Neural cell (in vitro differentiated cells): Measurements from ENCODE around the gene PCSK1N. TPM values are rescaled to one million over a fixed set of nuclear protein-coding genes. Genes with fewer than 3 reads are reported as not detected.

Experiments
- H2AFZ ChIP-seq: fragments of 200-600, 300-800 bp; sonication (generic), shearing (Covaris generic); 2 replicates; pipeline ENCODE4 v1.6.0; 2014; ENCODE audit warnings: low read depth, mild to moderate bottlenecking, antibody characterized with exemption, low read length, moderate library complexity
- H3F3A ChIP-seq: fragments of 200-600 bp; shearing (Covaris generic); 2 replicates; pipeline ENCODE4 v1.6.1; 2016; ENCODE audit warnings: mild to moderate bottlenecking, moderate library complexity, mixed read lengths, antibody characterized with exemption, low read length; ENCODE audit not compliant: insufficient read depth, poor library complexity, severe bottlenecking
- H3K27ac ChIP-seq: fragments of 200-600, 300-800 bp; sonication (generic), shearing (Covaris generic); 2 replicates; pipeline ENCODE4 v1.5.1; 2014; ENCODE audit warnings: mild to moderate bottlenecking, low read length, moderate library complexity
- H3K27me3 ChIP-seq: fragments of 300-800, 200-600 bp; sonication (generic), shearing (Covaris generic); 2 replicates; pipeline ENCODE4 v1.6.0; 2014; ENCODE audit warnings: mild to moderate bottlenecking, low read depth, low read length, moderate library complexity; ENCODE audit not compliant: insufficient read depth
- H3K36me3 ChIP-seq: fragments of 300-800, 200-600 bp; sonication (generic), shearing (Covaris generic); 2 replicates; pipeline ENCODE4 v1.5.1; 2014; ENCODE audit warnings: mild to moderate bottlenecking, antibody characterized with exemption, low read length, moderate library complexity; ENCODE audit not compliant: insufficient read depth
- H3K4me2 ChIP-seq: fragments of 300-800, 200-600 bp; sonication (generic), shearing (Covaris generic); 2 replicates; pipeline ENCODE4 v1.6.0; 2014; ENCODE audit warnings: mild to moderate bottlenecking, low read length
- H3K4me3 ChIP-seq: fragments of 300-800, 200-600 bp; sonication (generic), shearing (Covaris generic); 2 replicates; pipeline ENCODE4 v1.5.1; 2014; ENCODE audit warnings: mild to moderate bottlenecking, low read length, moderate library complexity
- H3K79me2 ChIP-seq: fragments of 200-600 bp; shearing (Covaris generic); replicated peaks from 2 replicates; pipeline ENCODE4 v1.6.0; 2014; ENCODE audit warnings: mild to moderate bottlenecking, low read length, moderate library complexity; ENCODE audit not compliant: insufficient read depth
- H3K9ac ChIP-seq: fragments of 300-800, 200-600 bp; sonication (generic), shearing (Covaris generic); 2 replicates; pipeline ENCODE4 v1.6.1; 2016; ENCODE audit warnings: mild to moderate bottlenecking, low read length, mixed read lengths
- H3K9me2 ChIP-seq: fragments of 200-600 bp; shearing (Covaris generic); 2 replicates; pipeline ENCODE4 v1.6.1; 2016; ENCODE audit warnings: mild to moderate bottlenecking, low read length, mixed read lengths; ENCODE audit not compliant: insufficient read depth
- H3K9me3 ChIP-seq: fragments of 200-600, 300-800 bp; sonication (generic), shearing (Covaris generic); 2 replicates; pipeline ENCODE4 v1.6.1; 2016; ENCODE audit warnings: mild to moderate bottlenecking, mixed run types, low read length, moderate library complexity, mixed read lengths
- H4K20me1 ChIP-seq: fragments of 200-600 bp; shearing (Covaris generic); 2 replicates; pipeline ENCODE4 v1.6.1; 2016; ENCODE audit warnings: mild to moderate bottlenecking, mixed run types; ENCODE audit not compliant: insufficient read depth
- EP300 ChIP-seq: fragments of 450-650 bp; conservative IDR thresholded peaks from 2 replicates; pipeline ENCODE4 v1.6.1; 2014; ENCODE audit warnings: antibody characterized with exemption, mild to moderate bottlenecking, moderate library complexity; ENCODE audit not compliant: poor library complexity, severe bottlenecking
- EZH2 ChIP-seq: fragments of 200-600, 300-800 bp; shearing (Covaris generic), sonication (generic); IDR thresholded peaks from 2 replicates; pipeline ENCODE4 v1.6.1; 2014; ENCODE audit warnings: antibody characterized with exemption, low read length, borderline replicate concordance, mild to moderate bottlenecking; ENCODE audit not compliant: insufficient read depth, poor library complexity, severe bottlenecking
- MXI1 ChIP-seq: fragments of 450-650 bp; conservative IDR thresholded peaks from 2 replicates; pipeline ENCODE4 v1.6.1; 2014; ENCODE audit warnings: antibody characterized with exemption, mild to moderate bottlenecking; ENCODE audit not compliant: poor library complexity, severe bottlenecking
- POLR2AphosphoS5 ChIP-seq: IDR thresholded peaks from 2 replicates; pipeline ENCODE4 v1.6.1; 2012
- RAD21 ChIP-seq: fragments of 450-650 bp; conservative IDR thresholded peaks from 2 replicates; pipeline ENCODE4 v1.6.1; 2014; ENCODE audit warnings: antibody characterized with exemption, mild to moderate bottlenecking, moderate library complexity
- SMC3 ChIP-seq: fragments of 450-650 bp; conservative IDR thresholded peaks from 2 replicates; pipeline ENCODE4 v1.6.1; 2014; ENCODE audit warnings: antibody characterized with exemption, mild to moderate bottlenecking, moderate library complexity; ENCODE audit not compliant: poor library complexity
- TAF1 ChIP-seq: IDR thresholded peaks from 2 replicates; pipeline ENCODE4 v1.6.1; 2012; ENCODE audit warnings: low read depth
- polyA plus RNA-seq: library from polyadenylated mRNA; depleted of rRNA; stranded (reverse); fragments of >200 nt; gene quantifications from 2 replicates; pipeline ENCODE4 v1.2.3, GENCODE V29; 2014
- TF ChIP-seq, protein P1 (sequence below): IDR thresholded peaks from 2 replicates; pipeline ENCODE4 v1.6.1; 2012; ENCODE audit warnings: borderline replicate concordance
- TF ChIP-seq, protein P2 (sequence below): fragments of 450-650 bp; IDR thresholded peaks from 2 replicates; pipeline ENCODE4 v1.5.1; 2014; ENCODE audit warnings: antibody characterized with exemption, mild to moderate bottlenecking, moderate library complexity; ENCODE audit not compliant: poor library complexity, severe bottlenecking

The PCSK1N gene
- polyA plus RNA-seq, 1 donor from 2014 or later: 232 TPM

DNA sequence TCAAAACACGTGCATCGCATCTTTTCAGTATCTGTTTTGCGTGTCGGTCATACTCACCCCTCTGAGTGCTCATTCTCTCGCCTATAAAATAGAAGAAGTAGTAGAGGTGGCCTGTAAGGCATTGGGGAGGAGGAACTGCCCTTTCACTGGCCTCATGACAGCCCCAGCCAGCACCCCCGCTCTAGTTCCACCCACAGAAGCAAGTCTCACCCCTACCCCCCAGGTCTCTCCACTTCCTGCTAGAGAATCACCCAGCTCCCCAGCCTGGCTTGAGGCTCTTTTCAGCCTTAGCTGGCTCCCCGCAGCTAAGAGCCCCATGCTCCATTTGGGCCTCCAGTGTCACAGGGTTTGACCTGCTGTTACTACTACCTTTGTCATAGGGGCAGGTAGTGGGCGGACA lies 21.8 kb downstream of the PCSK1N start:
- H3K36me3 ChIP-seq: no peaks in the 10 kb centered on the region
- no peak overlapping the region for H3K9ac ChIP-seq
- no peak overlapping the region for H3K4me3 ChIP-seq
- H3K9me2 ChIP-seq: no peaks in the 10 kb centered on the region
- H3K4me2 ChIP-seq: no peak overlapping the region
- H3K9me3 ChIP-seq: no peaks in the 10 kb centered on the region
- H3K27me3 ChIP-seq: no peaks in the 10 kb centered on the region
- no peaks in the 10 kb centered on the region for H4K20me1 ChIP-seq
- no peak overlapping the region for H2AFZ ChIP-seq
- no peak for TF ChIP-seq POLR2AphosphoS5
- TF ChIP-seq, protein P1, sequence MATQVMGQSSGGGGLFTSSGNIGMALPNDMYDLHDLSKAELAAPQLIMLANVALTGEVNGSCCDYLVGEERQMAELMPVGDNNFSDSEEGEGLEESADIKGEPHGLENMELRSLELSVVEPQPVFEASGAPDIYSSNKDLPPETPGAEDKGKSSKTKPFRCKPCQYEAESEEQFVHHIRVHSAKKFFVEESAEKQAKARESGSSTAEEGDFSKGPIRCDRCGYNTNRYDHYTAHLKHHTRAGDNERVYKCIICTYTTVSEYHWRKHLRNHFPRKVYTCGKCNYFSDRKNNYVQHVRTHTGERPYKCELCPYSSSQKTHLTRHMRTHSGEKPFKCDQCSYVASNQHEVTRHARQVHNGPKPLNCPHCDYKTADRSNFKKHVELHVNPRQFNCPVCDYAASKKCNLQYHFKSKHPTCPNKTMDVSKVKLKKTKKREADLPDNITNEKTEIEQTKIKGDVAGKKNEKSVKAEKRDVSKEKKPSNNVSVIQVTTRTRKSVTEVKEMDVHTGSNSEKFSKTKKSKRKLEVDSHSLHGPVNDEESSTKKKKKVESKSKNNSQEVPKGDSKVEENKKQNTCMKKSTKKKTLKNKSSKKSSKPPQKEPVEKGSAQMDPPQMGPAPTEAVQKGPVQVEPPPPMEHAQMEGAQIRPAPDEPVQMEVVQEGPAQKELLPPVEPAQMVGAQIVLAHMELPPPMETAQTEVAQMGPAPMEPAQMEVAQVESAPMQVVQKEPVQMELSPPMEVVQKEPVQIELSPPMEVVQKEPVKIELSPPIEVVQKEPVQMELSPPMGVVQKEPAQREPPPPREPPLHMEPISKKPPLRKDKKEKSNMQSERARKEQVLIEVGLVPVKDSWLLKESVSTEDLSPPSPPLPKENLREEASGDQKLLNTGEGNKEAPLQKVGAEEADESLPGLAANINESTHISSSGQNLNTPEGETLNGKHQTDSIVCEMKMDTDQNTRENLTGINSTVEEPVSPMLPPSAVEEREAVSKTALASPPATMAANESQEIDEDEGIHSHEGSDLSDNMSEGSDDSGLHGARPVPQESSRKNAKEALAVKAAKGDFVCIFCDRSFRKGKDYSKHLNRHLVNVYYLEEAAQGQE: no peak
- TF ChIP-seq EP300: no peak
- TF ChIP-seq RAD21: no peak
- TF ChIP-seq SMC3: no peak
- TF ChIP-seq, protein P2, sequence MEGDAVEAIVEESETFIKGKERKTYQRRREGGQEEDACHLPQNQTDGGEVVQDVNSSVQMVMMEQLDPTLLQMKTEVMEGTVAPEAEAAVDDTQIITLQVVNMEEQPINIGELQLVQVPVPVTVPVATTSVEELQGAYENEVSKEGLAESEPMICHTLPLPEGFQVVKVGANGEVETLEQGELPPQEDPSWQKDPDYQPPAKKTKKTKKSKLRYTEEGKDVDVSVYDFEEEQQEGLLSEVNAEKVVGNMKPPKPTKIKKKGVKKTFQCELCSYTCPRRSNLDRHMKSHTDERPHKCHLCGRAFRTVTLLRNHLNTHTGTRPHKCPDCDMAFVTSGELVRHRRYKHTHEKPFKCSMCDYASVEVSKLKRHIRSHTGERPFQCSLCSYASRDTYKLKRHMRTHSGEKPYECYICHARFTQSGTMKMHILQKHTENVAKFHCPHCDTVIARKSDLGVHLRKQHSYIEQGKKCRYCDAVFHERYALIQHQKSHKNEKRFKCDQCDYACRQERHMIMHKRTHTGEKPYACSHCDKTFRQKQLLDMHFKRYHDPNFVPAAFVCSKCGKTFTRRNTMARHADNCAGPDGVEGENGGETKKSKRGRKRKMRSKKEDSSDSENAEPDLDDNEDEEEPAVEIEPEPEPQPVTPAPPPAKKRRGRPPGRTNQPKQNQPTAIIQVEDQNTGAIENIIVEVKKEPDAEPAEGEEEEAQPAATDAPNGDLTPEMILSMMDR: no peak
- no peak for TF ChIP-seq EZH2
- no peak for TF ChIP-seq MXI1
- no peak for TF ChIP-seq TAF1
- no peaks in the 10 kb centered on the region for H3K79me2 ChIP-seq
- no peak overlapping the region for H3K27ac ChIP-seq
- no peaks in the 10 kb centered on the region for H3F3A ChIP-seq

DNA sequence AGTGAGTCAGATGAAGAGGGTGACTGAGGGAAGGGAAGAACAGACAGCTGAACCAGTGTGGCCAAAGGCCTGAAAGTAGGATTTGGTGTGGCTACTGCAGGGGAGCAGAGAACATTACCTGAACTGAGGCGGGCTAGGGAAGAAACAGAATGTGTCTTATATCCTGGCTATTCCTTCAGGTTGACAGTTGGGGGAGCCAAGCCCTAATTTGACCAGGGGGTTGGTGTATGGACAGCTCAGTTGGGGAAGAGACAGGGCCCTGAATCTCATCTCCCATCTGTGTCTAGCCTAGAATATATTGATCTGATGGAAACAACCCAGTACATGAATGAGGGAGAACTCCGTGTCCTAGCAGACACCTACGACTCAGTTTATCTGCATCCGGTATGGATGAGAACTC lies 29.3 kb downstream of the PCSK1N start:
- H3K9ac ChIP-seq: no peak overlapping the region
- no peak overlapping the region for H3K27ac ChIP-seq
- no peak overlapping the region for H3K4me3 ChIP-seq
- TF ChIP-seq RAD21 (peak; percentile 9), MXI1 (no peak)
- TF ChIP-seq, protein P1: no peak
- TF ChIP-seq, protein P2: peak; percentile 13
- no peaks in the 10 kb centered on the region for H3K36me3 ChIP-seq
- H3K9me2 ChIP-seq: no peaks in the 10 kb centered on the region
- H3K27me3 ChIP-seq: no peaks in the 10 kb centered on the region
- no peaks in the 10 kb centered on the region for H4K20me1 ChIP-seq
- no peaks in the 10 kb centered on the region for H3K9me3 ChIP-seq
- H3K4me2 ChIP-seq: no peak overlapping the region
- H3K79me2 ChIP-seq: no peaks in the 10 kb centered on the region
- no peak overlapping the region for H2AFZ ChIP-seq
- H3F3A ChIP-seq: no peaks in the 10 kb centered on the region
